IMR-90 (cell line): ENCODE measurements around the gene AGAP6. TPM values are rescaled to one million over a fixed set of nuclear protein-coding genes. Genes with fewer than 3 reads are reported as not detected.
"Not testable (repeated sequence)": the region's sequence is repeated elsewhere in the genome, so short reads cannot be mapped to it uniquely, and the experiment has no call there.

Experiments used
- ATAC-seq: fragments of 200-7000 bp; cut with Tn5 transposase; 2 replicates; pipeline ENCODE4 v1.9.1; 2020; ENCODE audit warnings: low read depth, mild to moderate bottlenecking, moderate library complexity
- BruUV-seq: library from RNA; stranded (reverse); fragments of 400-500 nt; replicated peaks from 2 replicates; lab custom pipeline; 2021; lab: Mats Ljungman, UMichigan
- CTCF ChIA-PET: fragments of 300-600 bp; formaldehyde crosslinking; extraction: SDS; loops from one replicate; lab custom pipeline; 2021; ENCODE audit warnings: antibody characterized with exemption; lab: Yijun Ruan, JAX
- POLR2A ChIA-PET: fragments of 300-600 bp; sonication (Branson Sonifier 250); formaldehyde crosslinking; loops from one replicate; lab custom pipeline; 2022; ENCODE audit warnings: antibody characterized with exemption; ENCODE audit not compliant: unreplicated experiment; lab: Charles Lee
- DNase-seq: peaks from one replicate; pipeline ENCODE4 v3.0.0; 2013
- H2AFZ ChIP-seq: replicated peaks from 2 replicates; pipeline ENCODE3; 2013; ENCODE audit warnings: low read length, mild to moderate bottlenecking; ENCODE audit not compliant: poor library complexity
- H2AK5ac ChIP-seq: 2 replicates; pipeline ENCODE4 v1.6.1; 2013; ENCODE audit warnings: low read depth, low read length, inconsistent platforms
- H2AK9ac ChIP-seq: replicated peaks from 2 replicates; pipeline ENCODE3; 2013; ENCODE audit warnings: mild to moderate bottlenecking, low read depth, low read length, moderate library complexity; ENCODE audit not compliant: poor library complexity
- H2BK120ac ChIP-seq: 2 replicates; pipeline ENCODE4 v1.6.1; 2013; ENCODE audit warnings: low read depth, low read length, inconsistent platforms
- H2BK15ac ChIP-seq: 3 replicates; pipeline ENCODE4 v1.6.1; 2013; ENCODE audit warnings: low read depth, low read length, inconsistent platforms
- H2BK20ac ChIP-seq: 2 replicates; pipeline ENCODE4 v1.6.1; 2013; ENCODE audit warnings: low read depth, mild to moderate bottlenecking, inconsistent platforms, low read length, moderate library complexity
- H2BK5ac ChIP-seq: 2 replicates; pipeline ENCODE4 v1.6.1; 2013; ENCODE audit warnings: mild to moderate bottlenecking, low read depth, low read length, inconsistent platforms; ENCODE audit not compliant: poor library complexity, severe bottlenecking
- H3K14ac ChIP-seq: replicated peaks from 2 replicates; pipeline ENCODE4 v1.6.1; 2013; ENCODE audit warnings: low read depth, low read length, inconsistent platforms
- H3K18ac ChIP-seq: 2 replicates; pipeline ENCODE4 v1.6.1; 2013; ENCODE audit warnings: low read depth, low read length, control low read depth
- H3K23ac ChIP-seq: 2 replicates; pipeline ENCODE4 v1.6.1; 2013; ENCODE audit warnings: low read depth, low read length, inconsistent platforms
- H3K27ac ChIP-seq: 2 replicates; pipeline ENCODE4 v1.5.1; 2013; ENCODE audit warnings: mild to moderate bottlenecking, control low read depth, low read length; ENCODE audit not compliant: insufficient read depth
- H3K27me3 ChIP-seq: 2 replicates; pipeline ENCODE4 v1.6.1; 2013; ENCODE audit warnings: low read length; ENCODE audit not compliant: control insufficient read depth, insufficient read depth
- H3K36me3 ChIP-seq: 2 replicates; pipeline ENCODE4 v1.6.1; 2013; ENCODE audit warnings: low read length, mixed read lengths; ENCODE audit not compliant: control insufficient read depth, insufficient read depth
- H3K4ac ChIP-seq: 2 replicates; pipeline ENCODE4 v1.6.1; 2013; ENCODE audit warnings: low read depth, low read length, inconsistent platforms
- H3K4me1 ChIP-seq: 2 replicates; pipeline ENCODE4 v1.6.1; 2013; ENCODE audit warnings: low read length, mixed read lengths; ENCODE audit not compliant: control insufficient read depth, insufficient read depth
- H3K4me2 ChIP-seq: 2 replicates; pipeline ENCODE4 v1.6.1; 2013; ENCODE audit warnings: low read depth, mild to moderate bottlenecking, control low read depth, low read length, moderate library complexity
- H3K4me3 ChIP-seq: 2 replicates; pipeline ENCODE4 v1.5.1; 2013; ENCODE audit warnings: low read depth, mild to moderate bottlenecking, control low read depth, low read length, moderate library complexity; ENCODE audit not compliant: insufficient read depth
- H3K56ac ChIP-seq: 2 replicates; pipeline ENCODE4 v1.6.1; 2013; ENCODE audit warnings: low read length, inconsistent platforms; ENCODE audit not compliant: insufficient read depth; ENCODE audit errors: extremely low read depth
- H3K79me1 ChIP-seq, 2 experiments: 2 replicates each; pipeline ENCODE4 v1.6.1; 2013; ENCODE audit warnings: low read length in 2 of 2, inconsistent platforms in 1 of 2, low read depth in 1 of 2
- H3K9ac ChIP-seq: 2 replicates; pipeline ENCODE4 v1.6.1; 2013; ENCODE audit warnings: low read depth, low read length, control low read depth
- H3K9me1 ChIP-seq: 2 replicates; pipeline ENCODE4 v1.6.1; 2013; ENCODE audit warnings: low read length, inconsistent platforms; ENCODE audit not compliant: insufficient read depth
- H3K9me3 ChIP-seq: 2 replicates; pipeline ENCODE4 v1.6.1; 2013; ENCODE audit warnings: low read length; ENCODE audit not compliant: control insufficient read depth, insufficient read depth
- H4K20me1 ChIP-seq: 2 replicates; pipeline ENCODE4 v1.6.1; 2013; ENCODE audit warnings: low read length, inconsistent platforms; ENCODE audit not compliant: insufficient read depth
- H4K5ac ChIP-seq: 2 replicates; pipeline ENCODE4 v1.6.1; 2013; ENCODE audit warnings: mild to moderate bottlenecking, low read depth, low read length, control low read depth
- H4K8ac ChIP-seq, 2 experiments: 2 replicates each; pipeline ENCODE4 v1.6.1; 2013; ENCODE audit warnings: low read depth in 2 of 2, low read length in 2 of 2, control low read depth in 1 of 2, inconsistent platforms in 1 of 2
- H4K91ac ChIP-seq: 2 replicates; pipeline ENCODE4 v1.6.1; 2013; ENCODE audit warnings: low read depth, low read length, inconsistent platforms; ENCODE audit not compliant: insufficient read depth
- WGBS, 2 experiments: methylation state at CpG; one replicate each; pipeline versions ENCODE4 v1.1.5 to v1.1.7; 2013; ENCODE audit warnings: missing lambda C conversion rate in 2 of 2; ENCODE audit not compliant: insufficient read length in 1 of 2; ENCODE audit errors: extremely low coverage in 2 of 2; 5-methylcytosine and 5-hydroxymethylcytosine counted together
- dilution Hi-C: fragments of 300-500 bp; cut with HindIII; formaldehyde crosslinking; loops from one replicate; pipeline ENCODE4 v1.14.3; 2018; ENCODE audit warnings: low sequenced_read_pairs; ENCODE audit not compliant: unreplicated experiment
- in situ Hi-C: fragments of 300-500 bp; cut with MboI; formaldehyde crosslinking; loops from 3 replicates; pipeline ENCODE4 v1.14.3; 2019; ENCODE audit warnings: low sequenced_read_pairs, inconsistent platforms, mixed read lengths
- intact Hi-C: fragments of 100-400 bp; cut with micrococcal nuclease; formaldehyde crosslinking; loops from 2 replicates; pipeline ENCODE4 v1.10.0; 2022
- polyA plus RNA-seq, 3 experiments: library from polyadenylated mRNA; depleted of rRNA; stranded (reverse); fragments of >200 nt; gene quantifications; 2 replicates each; pipeline ENCODE4 v1.2.3, GENCODE V29; 2012; ENCODE audit warnings: low replicate concordance in 1 of 3
- total RNA-seq: library from RNA; depleted of rRNA; stranded (reverse); fragments of >200 nt; gene quantifications from 2 replicates; pipeline ENCODE4 v1.2.3, GENCODE V29; 2012

AGAP6 gene
- total and polyA plus RNA-seq, 2 of the 4 experiments (the other 2 are of a cell fraction): 2.3 to 13.6 TPM

DNA sequence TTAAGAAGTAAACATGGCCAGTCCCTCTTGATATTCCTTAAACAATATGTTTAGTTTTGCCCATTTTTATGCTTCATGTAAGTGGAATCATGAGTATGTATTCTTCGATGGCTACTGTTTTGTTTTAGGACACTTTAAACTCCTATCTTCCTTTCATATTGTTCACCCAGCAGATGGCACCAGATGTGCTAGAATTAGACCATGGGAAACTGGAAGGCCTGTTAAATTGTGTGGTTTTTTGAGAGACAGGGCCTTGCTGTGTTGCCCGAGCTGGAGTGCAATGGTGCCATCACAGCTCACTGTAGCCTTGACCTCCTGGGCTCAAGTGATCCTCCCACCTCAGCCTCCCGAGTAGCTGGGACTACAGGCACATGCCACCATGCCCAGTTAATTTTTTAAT is 35.1 kb upstream of the AGAP6 start:
- H4K20me1 ChIP-seq, H3K27me3 ChIP-seq, H3K9me3 ChIP-seq, H2BK20ac ChIP-seq, H3K79me1 ChIP-seq, H3K18ac ChIP-seq, H3K27ac ChIP-seq, H2AK5ac ChIP-seq, intact Hi-C loops, H3K56ac ChIP-seq, H2BK5ac ChIP-seq, CTCF ChIA-PET, in situ Hi-C loops, H4K8ac ChIP-seq, H2AK9ac ChIP-seq, BruUV-seq, H3K9me1 ChIP-seq, H2BK15ac ChIP-seq, H4K5ac ChIP-seq, dilution Hi-C loops, H3K4ac ChIP-seq, H4K91ac ChIP-seq, H3K14ac ChIP-seq, H2BK120ac ChIP-seq, H3K23ac ChIP-seq, H2AFZ ChIP-seq, H3K4me3 ChIP-seq, POLR2A ChIA-PET, H3K4me2 ChIP-seq, H3K4me1 ChIP-seq, H3K36me3 ChIP-seq, H3K9ac ChIP-seq: not testable (repeated sequence)
- ATAC-seq (peak; percentile 78), DNase-seq (peak; percentile 36)
- WGBS, 2 experiments: no CpG with 5 or more reads among the region's 3 CpGs

- H3K4me3 ChIP-seq, H3K56ac ChIP-seq, H3K27me3 ChIP-seq, H2AFZ ChIP-seq, H2BK20ac ChIP-seq, H2BK15ac ChIP-seq, H3K4me2 ChIP-seq, H3K23ac ChIP-seq, H3K4me1 ChIP-seq, H3K4ac ChIP-seq, dilution Hi-C loops, DNase-seq, H3K9ac ChIP-seq, H4K91ac ChIP-seq, H3K18ac ChIP-seq, CTCF ChIA-PET, H2AK5ac ChIP-seq, in situ Hi-C loops, H4K5ac ChIP-seq, H3K9me3 ChIP-seq, H2BK120ac ChIP-seq, H3K79me1 ChIP-seq, POLR2A ChIA-PET, intact Hi-C loops, H3K27ac ChIP-seq, ATAC-seq, H4K20me1 ChIP-seq, BruUV-seq, H2AK9ac ChIP-seq, H4K8ac ChIP-seq, H3K9me1 ChIP-seq, H3K14ac ChIP-seq, H3K36me3 ChIP-seq, H2BK5ac ChIP-seq: not testable (repeated sequence)
- no CpG with 5 or more reads among the region's 37 CpGs for WGBS, 2 experiments
These were observed 17.8 kb upstream of the AGAP6 start for GRCh38 chr10:49970331-49970857.
